HG03095 (cell line): ENCODE measurements around the gene LETM1.

Source experiments
- ATAC-seq: cut with Tn5 transposase; IDR thresholded peaks from one replicate; pipeline ENCODE4 v1.9.1; 2021; ENCODE audit warnings: moderate library complexity; ENCODE audit not compliant: unreplicated experiment

Gene LETM1

GRCh38 chr4:1783015-1783414, 72.9 kb downstream of the LETM1 start:
- ATAC-seq, result no peak

- ATAC-seq, result no peak
Measured at GRCh38 chr4:1780435-1780834, 75.5 kb downstream of the LETM1 start.

GRCh38 chr4:1779588-1780382, 76.2 kb downstream of the LETM1 start:
- ATAC-seq, result no peak

GRCh38 chr4:1778642-1779392, 77.1 kb downstream of the LETM1 start:
- ATAC-seq, result no peak

- ATAC-seq, result no peak
Measured at GRCh38 chr4:1777822-1778641, 77.9 kb downstream of the LETM1 start.

GRCh38 chr4:1776521-1777161, 79.3 kb downstream of the LETM1 start:
- ATAC-seq, result no peak

GRCh38 chr4:1775731-1776500, 80.0 kb downstream of the LETM1 start:
- no peak for ATAC-seq

GRCh38 chr4:1773754-1774153, 82.2 kb downstream of the LETM1 start:
- no peak for ATAC-seq

GRCh38 chr4:1772853-1773538, 83.0 kb downstream of the LETM1 start:
- ATAC-seq, result no peak

- no peak for ATAC-seq
Measured at GRCh38 chr4:1771555-1772305, 84.2 kb downstream of the LETM1 start.

- ATAC-seq, result no peak
Measured at GRCh38 chr4:1770791-1771231, 85.1 kb downstream of the LETM1 start.

GRCh38 chr4:1770245-1770644, 85.7 kb downstream of the LETM1 start:
- ATAC-seq, result no peak

- ATAC-seq, result no peak
Measured at GRCh38 chr4:1769692-1770091, 86.3 kb downstream of the LETM1 start.

- no peak for ATAC-seq
Measured at GRCh38 chr4:1768367-1769034, 87.5 kb downstream of the LETM1 start.

GRCh38 chr4:1767770-1768366, 88.1 kb downstream of the LETM1 start:
- ATAC-seq, result no peak

GRCh38 chr4:1767061-1767769, 88.7 kb downstream of the LETM1 start:
- ATAC-seq, result no peak
